Neural cell (in vitro differentiated cells): Measurements from ENCODE around the gene AMN1. TPM values are rescaled to one million over a fixed set of nuclear protein-coding genes. Genes with fewer than 3 reads are reported as not detected.

Experiments used
- H2AFZ ChIP-seq: fragments of 200-600, 300-800 bp; sonication (generic), shearing (Covaris generic); 2 replicates; pipeline ENCODE4 v1.6.0; 2014; ENCODE audit warnings: low read depth, mild to moderate bottlenecking, antibody characterized with exemption, low read length, moderate library complexity
- H3F3A ChIP-seq: fragments of 200-600 bp; shearing (Covaris generic); 2 replicates; pipeline ENCODE4 v1.6.1; 2016; ENCODE audit warnings: mild to moderate bottlenecking, moderate library complexity, mixed read lengths, antibody characterized with exemption, low read length; ENCODE audit not compliant: insufficient read depth, poor library complexity, severe bottlenecking
- H3K27ac ChIP-seq: fragments of 200-600, 300-800 bp; sonication (generic), shearing (Covaris generic); 2 replicates; pipeline ENCODE4 v1.5.1; 2014; ENCODE audit warnings: mild to moderate bottlenecking, low read length, moderate library complexity
- H3K27me3 ChIP-seq: fragments of 300-800, 200-600 bp; sonication (generic), shearing (Covaris generic); 2 replicates; pipeline ENCODE4 v1.6.0; 2014; ENCODE audit warnings: mild to moderate bottlenecking, low read depth, low read length, moderate library complexity; ENCODE audit not compliant: insufficient read depth
- H3K36me3 ChIP-seq: fragments of 300-800, 200-600 bp; sonication (generic), shearing (Covaris generic); 2 replicates; pipeline ENCODE4 v1.5.1; 2014; ENCODE audit warnings: mild to moderate bottlenecking, antibody characterized with exemption, low read length, moderate library complexity; ENCODE audit not compliant: insufficient read depth
- H3K4me2 ChIP-seq: fragments of 300-800, 200-600 bp; sonication (generic), shearing (Covaris generic); 2 replicates; pipeline ENCODE4 v1.6.0; 2014; ENCODE audit warnings: mild to moderate bottlenecking, low read length
- H3K4me3 ChIP-seq: fragments of 300-800, 200-600 bp; sonication (generic), shearing (Covaris generic); 2 replicates; pipeline ENCODE4 v1.5.1; 2014; ENCODE audit warnings: mild to moderate bottlenecking, low read length, moderate library complexity
- H3K79me2 ChIP-seq: fragments of 200-600 bp; shearing (Covaris generic); replicated peaks from 2 replicates; pipeline ENCODE4 v1.6.0; 2014; ENCODE audit warnings: mild to moderate bottlenecking, low read length, moderate library complexity; ENCODE audit not compliant: insufficient read depth
- H3K9ac ChIP-seq: fragments of 300-800, 200-600 bp; sonication (generic), shearing (Covaris generic); 2 replicates; pipeline ENCODE4 v1.6.1; 2016; ENCODE audit warnings: mild to moderate bottlenecking, low read length, mixed read lengths
- H3K9me2 ChIP-seq: fragments of 200-600 bp; shearing (Covaris generic); 2 replicates; pipeline ENCODE4 v1.6.1; 2016; ENCODE audit warnings: mild to moderate bottlenecking, low read length, mixed read lengths; ENCODE audit not compliant: insufficient read depth
- H3K9me3 ChIP-seq: fragments of 200-600, 300-800 bp; sonication (generic), shearing (Covaris generic); 2 replicates; pipeline ENCODE4 v1.6.1; 2016; ENCODE audit warnings: mild to moderate bottlenecking, mixed run types, low read length, moderate library complexity, mixed read lengths
- H4K20me1 ChIP-seq: fragments of 200-600 bp; shearing (Covaris generic); 2 replicates; pipeline ENCODE4 v1.6.1; 2016; ENCODE audit warnings: mild to moderate bottlenecking, mixed run types; ENCODE audit not compliant: insufficient read depth
- EP300 ChIP-seq: fragments of 450-650 bp; conservative IDR thresholded peaks from 2 replicates; pipeline ENCODE4 v1.6.1; 2014; ENCODE audit warnings: antibody characterized with exemption, mild to moderate bottlenecking, moderate library complexity; ENCODE audit not compliant: poor library complexity, severe bottlenecking
- EZH2 ChIP-seq: fragments of 200-600, 300-800 bp; shearing (Covaris generic), sonication (generic); IDR thresholded peaks from 2 replicates; pipeline ENCODE4 v1.6.1; 2014; ENCODE audit warnings: antibody characterized with exemption, low read length, borderline replicate concordance, mild to moderate bottlenecking; ENCODE audit not compliant: insufficient read depth, poor library complexity, severe bottlenecking
- MXI1 ChIP-seq: fragments of 450-650 bp; conservative IDR thresholded peaks from 2 replicates; pipeline ENCODE4 v1.6.1; 2014; ENCODE audit warnings: antibody characterized with exemption, mild to moderate bottlenecking; ENCODE audit not compliant: poor library complexity, severe bottlenecking
- POLR2AphosphoS5 ChIP-seq: IDR thresholded peaks from 2 replicates; pipeline ENCODE4 v1.6.1; 2012
- RAD21 ChIP-seq: fragments of 450-650 bp; conservative IDR thresholded peaks from 2 replicates; pipeline ENCODE4 v1.6.1; 2014; ENCODE audit warnings: antibody characterized with exemption, mild to moderate bottlenecking, moderate library complexity
- SMC3 ChIP-seq: fragments of 450-650 bp; conservative IDR thresholded peaks from 2 replicates; pipeline ENCODE4 v1.6.1; 2014; ENCODE audit warnings: antibody characterized with exemption, mild to moderate bottlenecking, moderate library complexity; ENCODE audit not compliant: poor library complexity
- TAF1 ChIP-seq: IDR thresholded peaks from 2 replicates; pipeline ENCODE4 v1.6.1; 2012; ENCODE audit warnings: low read depth
- polyA plus RNA-seq: library from polyadenylated mRNA; depleted of rRNA; stranded (reverse); fragments of >200 nt; gene quantifications from 2 replicates; pipeline ENCODE4 v1.2.3, GENCODE V29; 2014
- TF ChIP-seq, protein P1 (sequence below): IDR thresholded peaks from 2 replicates; pipeline ENCODE4 v1.6.1; 2012; ENCODE audit warnings: borderline replicate concordance
- TF ChIP-seq, protein P2 (sequence below): fragments of 450-650 bp; IDR thresholded peaks from 2 replicates; pipeline ENCODE4 v1.5.1; 2014; ENCODE audit warnings: antibody characterized with exemption, mild to moderate bottlenecking, moderate library complexity; ENCODE audit not compliant: poor library complexity, severe bottlenecking

AMN1 gene
- polyA plus RNA-seq, 1 donor from 2014 or later: 125 TPM

DNA sequence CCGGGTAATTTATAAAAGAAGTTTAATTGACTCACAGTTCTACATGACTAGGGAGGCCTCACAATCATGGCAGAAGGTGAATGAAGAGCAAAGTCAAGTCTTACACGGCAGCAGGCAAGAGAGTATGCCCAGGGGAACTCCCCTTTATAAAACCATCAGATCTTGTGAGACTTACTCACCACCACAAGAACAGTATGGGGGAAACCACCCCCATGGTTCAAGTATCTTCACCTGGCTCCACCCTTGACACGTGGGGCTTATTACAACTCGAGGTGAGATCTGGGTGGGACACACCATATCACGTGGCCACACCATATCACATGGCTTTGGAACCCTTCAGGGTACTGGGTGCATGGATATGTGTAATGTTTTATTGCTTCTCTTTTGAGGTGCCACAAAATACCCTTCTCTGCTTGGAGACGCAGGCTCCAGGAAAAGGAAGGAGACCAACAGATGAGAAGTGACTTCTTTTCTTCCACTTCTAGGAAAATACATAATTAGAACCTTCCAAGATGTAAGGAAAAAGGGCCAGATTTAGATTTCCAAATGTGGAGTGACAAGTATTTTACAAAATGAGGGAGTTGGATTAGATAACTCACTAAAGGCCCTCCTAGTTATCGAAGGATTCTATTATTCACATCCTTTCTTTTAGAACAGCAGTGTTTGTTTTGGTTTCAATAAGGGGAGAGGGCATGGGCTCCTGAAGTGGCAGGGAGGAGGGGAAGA, 102.4 kb downstream of the AMN1 start:
- Histone ChIP-seq H4K20me1 (no peaks in the 10 kb centered on the region), H3K9ac (no peak overlapping the region), H3K4me2 (no peak overlapping the region), H3K9me3 (no peaks in the 10 kb centered on the region), H3K36me3 (no peaks in the 10 kb centered on the region), H3K79me2 (no peaks in the 10 kb centered on the region), H2AFZ (no peak overlapping the region), H3K9me2 (no peaks in the 10 kb centered on the region), H3K27ac (no peak overlapping the region), H3K27me3 (no peaks in the 10 kb centered on the region), H3F3A (no peaks in the 10 kb centered on the region), H3K4me3 (no peak overlapping the region)
- TF ChIP-seq EZH2 (no peak), RAD21 (no peak), SMC3 (no peak), EP300 (no peak), POLR2AphosphoS5 (no peak), TAF1 (no peak), MXI1 (no peak)
- TF ChIP-seq, protein P1, sequence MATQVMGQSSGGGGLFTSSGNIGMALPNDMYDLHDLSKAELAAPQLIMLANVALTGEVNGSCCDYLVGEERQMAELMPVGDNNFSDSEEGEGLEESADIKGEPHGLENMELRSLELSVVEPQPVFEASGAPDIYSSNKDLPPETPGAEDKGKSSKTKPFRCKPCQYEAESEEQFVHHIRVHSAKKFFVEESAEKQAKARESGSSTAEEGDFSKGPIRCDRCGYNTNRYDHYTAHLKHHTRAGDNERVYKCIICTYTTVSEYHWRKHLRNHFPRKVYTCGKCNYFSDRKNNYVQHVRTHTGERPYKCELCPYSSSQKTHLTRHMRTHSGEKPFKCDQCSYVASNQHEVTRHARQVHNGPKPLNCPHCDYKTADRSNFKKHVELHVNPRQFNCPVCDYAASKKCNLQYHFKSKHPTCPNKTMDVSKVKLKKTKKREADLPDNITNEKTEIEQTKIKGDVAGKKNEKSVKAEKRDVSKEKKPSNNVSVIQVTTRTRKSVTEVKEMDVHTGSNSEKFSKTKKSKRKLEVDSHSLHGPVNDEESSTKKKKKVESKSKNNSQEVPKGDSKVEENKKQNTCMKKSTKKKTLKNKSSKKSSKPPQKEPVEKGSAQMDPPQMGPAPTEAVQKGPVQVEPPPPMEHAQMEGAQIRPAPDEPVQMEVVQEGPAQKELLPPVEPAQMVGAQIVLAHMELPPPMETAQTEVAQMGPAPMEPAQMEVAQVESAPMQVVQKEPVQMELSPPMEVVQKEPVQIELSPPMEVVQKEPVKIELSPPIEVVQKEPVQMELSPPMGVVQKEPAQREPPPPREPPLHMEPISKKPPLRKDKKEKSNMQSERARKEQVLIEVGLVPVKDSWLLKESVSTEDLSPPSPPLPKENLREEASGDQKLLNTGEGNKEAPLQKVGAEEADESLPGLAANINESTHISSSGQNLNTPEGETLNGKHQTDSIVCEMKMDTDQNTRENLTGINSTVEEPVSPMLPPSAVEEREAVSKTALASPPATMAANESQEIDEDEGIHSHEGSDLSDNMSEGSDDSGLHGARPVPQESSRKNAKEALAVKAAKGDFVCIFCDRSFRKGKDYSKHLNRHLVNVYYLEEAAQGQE: no peak
- TF ChIP-seq, protein P2, sequence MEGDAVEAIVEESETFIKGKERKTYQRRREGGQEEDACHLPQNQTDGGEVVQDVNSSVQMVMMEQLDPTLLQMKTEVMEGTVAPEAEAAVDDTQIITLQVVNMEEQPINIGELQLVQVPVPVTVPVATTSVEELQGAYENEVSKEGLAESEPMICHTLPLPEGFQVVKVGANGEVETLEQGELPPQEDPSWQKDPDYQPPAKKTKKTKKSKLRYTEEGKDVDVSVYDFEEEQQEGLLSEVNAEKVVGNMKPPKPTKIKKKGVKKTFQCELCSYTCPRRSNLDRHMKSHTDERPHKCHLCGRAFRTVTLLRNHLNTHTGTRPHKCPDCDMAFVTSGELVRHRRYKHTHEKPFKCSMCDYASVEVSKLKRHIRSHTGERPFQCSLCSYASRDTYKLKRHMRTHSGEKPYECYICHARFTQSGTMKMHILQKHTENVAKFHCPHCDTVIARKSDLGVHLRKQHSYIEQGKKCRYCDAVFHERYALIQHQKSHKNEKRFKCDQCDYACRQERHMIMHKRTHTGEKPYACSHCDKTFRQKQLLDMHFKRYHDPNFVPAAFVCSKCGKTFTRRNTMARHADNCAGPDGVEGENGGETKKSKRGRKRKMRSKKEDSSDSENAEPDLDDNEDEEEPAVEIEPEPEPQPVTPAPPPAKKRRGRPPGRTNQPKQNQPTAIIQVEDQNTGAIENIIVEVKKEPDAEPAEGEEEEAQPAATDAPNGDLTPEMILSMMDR: no peak

DNA sequence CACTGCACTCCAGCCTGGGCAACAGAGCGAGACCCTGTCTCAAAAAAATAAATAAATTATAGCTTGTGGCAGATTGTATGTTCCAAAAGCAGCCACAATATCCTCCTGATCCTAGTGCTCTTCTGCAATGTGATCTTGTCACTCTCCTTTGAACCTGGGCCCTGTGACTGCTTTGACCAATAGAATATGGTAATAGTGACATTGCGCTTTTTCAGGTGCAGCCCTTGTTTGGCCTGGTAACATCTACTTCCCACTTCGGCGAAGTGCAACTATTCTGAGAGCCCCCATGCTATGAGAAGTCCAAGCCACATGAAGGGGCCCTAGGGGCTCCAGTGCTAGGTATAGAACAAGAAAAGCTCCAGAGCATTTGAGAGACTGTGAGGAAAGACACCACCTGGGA, 106.8 kb downstream of the AMN1 start:
- Histone ChIP-seq H4K20me1 (no peaks in the 10 kb centered on the region), H3K27me3 (no peaks in the 10 kb centered on the region), H3K27ac (no peak overlapping the region), H3K36me3 (no peaks in the 10 kb centered on the region), H3K9me3 (no peaks in the 10 kb centered on the region), H3F3A (no peaks in the 10 kb centered on the region), H3K4me3 (no peak overlapping the region), H3K9ac (no peak overlapping the region), H3K9me2 (no peaks in the 10 kb centered on the region), H3K4me2 (no peak overlapping the region), H2AFZ (no peak overlapping the region), H3K79me2 (no peaks in the 10 kb centered on the region)
- TF ChIP-seq, protein P2: no peak
- TF ChIP-seq RAD21: no peak
- no peak for TF ChIP-seq MXI1
- TF ChIP-seq, protein P1: no peak
- TF ChIP-seq TAF1: no peak
- no peak for TF ChIP-seq POLR2AphosphoS5
- no peak for TF ChIP-seq EZH2
- TF ChIP-seq EP300: no peak
- no peak for TF ChIP-seq SMC3
